Hepatocyte (in vitro differentiated cells): Measurements from ENCODE around the gene SLC13A2. TPM values are rescaled to one million over a fixed set of nuclear protein-coding genes. Genes with fewer than 3 reads are reported as not detected.

Source experiments
- DNase-seq: peaks from one replicate; pipeline ENCODE4 v3.0.0-alpha.2; 2016; ENCODE audit warnings: low spot score
- H2AFZ ChIP-seq: fragments of 200-600 bp; sonication (generic); 2 replicates; pipeline ENCODE4 v1.6.0; 2016; ENCODE audit warnings: antibody characterized with exemption, mild to moderate bottlenecking
- H3K27ac ChIP-seq: fragments of 200-600 bp; sonication (generic); 2 replicates; pipeline ENCODE4 v1.5.1; 2016; ENCODE audit warnings: mild to moderate bottlenecking
- H3K27me3 ChIP-seq: fragments of 200-600 bp; sonication (generic); 2 replicates; pipeline ENCODE4 v1.6.1; 2016
- H3K36me3 ChIP-seq: fragments of 200-600 bp; sonication (generic); replicated peaks from 2 replicates; pipeline ENCODE4 v1.5.1; 2016; ENCODE audit warnings: low read depth; ENCODE audit not compliant: insufficient read depth
- H3K4me1 ChIP-seq: fragments of 200-600 bp; sonication (generic); 2 replicates; pipeline ENCODE4 v1.5.1; 2016; ENCODE audit warnings: mild to moderate bottlenecking, moderate library complexity; ENCODE audit not compliant: insufficient read depth
- H3K4me2 ChIP-seq: fragments of 200-600 bp; sonication (generic); 2 replicates; pipeline ENCODE4 v1.6.0; 2016
- H3K4me3 ChIP-seq: fragments of 200-600 bp; sonication (generic); 2 replicates; pipeline ENCODE4 v1.5.1; 2016; ENCODE audit warnings: mild to moderate bottlenecking
- H3K79me2 ChIP-seq: fragments of 200-600 bp; sonication (generic); 2 replicates; pipeline ENCODE4 v1.6.0; 2017; ENCODE audit warnings: mild to moderate bottlenecking
- H3K9me2 ChIP-seq: fragments of 200-600 bp; sonication (generic); replicated peaks from 2 replicates; pipeline ENCODE4 v1.6.0; 2017; ENCODE audit warnings: mild to moderate bottlenecking; ENCODE audit not compliant: insufficient read depth
- H3K9me3 ChIP-seq: fragments of 200-600 bp; sonication (generic); 2 replicates; pipeline ENCODE4 v1.5.1; 2016; ENCODE audit warnings: low read depth, mild to moderate bottlenecking
- H4K20me1 ChIP-seq: fragments of 200-600 bp; sonication (generic); 2 replicates; pipeline ENCODE4 v1.6.0; 2016; ENCODE audit warnings: mild to moderate bottlenecking; ENCODE audit not compliant: insufficient read depth, poor library complexity, severe bottlenecking
- EZH2 ChIP-seq: fragments of 200-600 bp; sonication (generic); IDR thresholded peaks from 2 replicates; pipeline ENCODE4 v1.6.1; 2016; ENCODE audit warnings: antibody characterized with exemption, mild to moderate bottlenecking, borderline replicate concordance
- EZH2phosphoT487 ChIP-seq: fragments of 200-600 bp; sonication (generic); IDR thresholded peaks from one replicate; pipeline ENCODE4 v1.6.1; 2018; ENCODE audit warnings: antibody characterized with exemption, mild to moderate bottlenecking, low read depth, moderate library complexity; ENCODE audit not compliant: unreplicated experiment, severe bottlenecking
- WGBS: methylation state at CpG from one replicate; pipeline ENCODE4 v1.1.6; 2016; ENCODE audit warnings: low lambda C conversion rate; ENCODE audit errors: missing lambda C conversion rate; 5-methylcytosine and 5-hydroxymethylcytosine counted together
- polyA plus RNA-seq: library from polyadenylated mRNA; unstranded; fragments of >200 nt; fragmentation: Nextera tagmentation; extraction: Ambion mirVana; gene quantifications from 2 replicates; pipeline ENCODE4 v1.2.1, GENCODE V29; 2016
- total RNA-seq: library from RNA; depleted of rRNA; stranded (reverse); fragments of >200 nt; gene quantifications from 2 replicates; pipeline ENCODE4 v1.2.3, GENCODE V29; 2014
- TF ChIP-seq, protein P1 (sequence below): fragments of 200-600 bp; sonication (generic); IDR thresholded peaks from 2 replicates; pipeline ENCODE4 v1.5.1; 2016; ENCODE audit warnings: antibody characterized with exemption, mild to moderate bottlenecking; ENCODE audit not compliant: poor library complexity

SLC13A2 gene
- total and polyA plus RNA-seq, 2 experiments from 2014 or later = 2.0 TPM

DNA sequence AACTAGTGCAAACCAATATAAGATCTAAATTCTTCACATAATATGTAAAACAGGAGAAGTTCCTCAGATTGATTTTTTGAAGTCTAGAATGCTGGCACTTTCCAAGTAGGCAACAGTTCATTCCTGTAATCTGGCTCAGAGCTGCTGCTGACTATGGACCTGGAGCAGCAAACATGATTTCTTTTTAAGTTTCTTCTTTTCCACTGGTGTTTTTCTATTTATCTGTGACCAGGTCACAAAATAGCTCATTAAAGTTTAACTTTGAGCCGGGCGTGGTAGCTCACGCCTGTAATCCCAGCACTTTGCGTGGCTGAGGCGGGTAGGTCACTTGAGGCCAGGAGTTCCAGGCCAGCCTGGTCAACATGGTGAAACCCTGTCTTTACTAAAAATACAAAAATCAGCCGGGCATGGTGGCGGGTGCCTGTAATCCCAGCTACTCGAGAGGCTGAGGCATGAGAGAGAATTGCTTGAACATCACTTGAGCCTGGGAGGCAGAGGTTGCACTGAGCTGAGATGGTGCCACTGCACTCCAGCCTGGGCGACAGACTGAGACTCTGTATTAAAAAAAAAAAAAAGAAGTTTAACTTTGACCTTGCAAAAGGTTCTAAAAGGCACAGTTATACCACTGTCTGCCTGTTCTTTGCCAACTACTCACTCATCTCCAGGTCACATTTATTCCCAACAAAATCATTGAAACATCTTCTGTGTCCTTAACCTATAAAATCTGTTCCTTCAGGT lies 29.4 kb upstream of the SLC13A2 start:
- H2AFZ ChIP-seq = no peak overlapping the region
- DNase-seq = no peak
- TF ChIP-seq, protein P1, sequence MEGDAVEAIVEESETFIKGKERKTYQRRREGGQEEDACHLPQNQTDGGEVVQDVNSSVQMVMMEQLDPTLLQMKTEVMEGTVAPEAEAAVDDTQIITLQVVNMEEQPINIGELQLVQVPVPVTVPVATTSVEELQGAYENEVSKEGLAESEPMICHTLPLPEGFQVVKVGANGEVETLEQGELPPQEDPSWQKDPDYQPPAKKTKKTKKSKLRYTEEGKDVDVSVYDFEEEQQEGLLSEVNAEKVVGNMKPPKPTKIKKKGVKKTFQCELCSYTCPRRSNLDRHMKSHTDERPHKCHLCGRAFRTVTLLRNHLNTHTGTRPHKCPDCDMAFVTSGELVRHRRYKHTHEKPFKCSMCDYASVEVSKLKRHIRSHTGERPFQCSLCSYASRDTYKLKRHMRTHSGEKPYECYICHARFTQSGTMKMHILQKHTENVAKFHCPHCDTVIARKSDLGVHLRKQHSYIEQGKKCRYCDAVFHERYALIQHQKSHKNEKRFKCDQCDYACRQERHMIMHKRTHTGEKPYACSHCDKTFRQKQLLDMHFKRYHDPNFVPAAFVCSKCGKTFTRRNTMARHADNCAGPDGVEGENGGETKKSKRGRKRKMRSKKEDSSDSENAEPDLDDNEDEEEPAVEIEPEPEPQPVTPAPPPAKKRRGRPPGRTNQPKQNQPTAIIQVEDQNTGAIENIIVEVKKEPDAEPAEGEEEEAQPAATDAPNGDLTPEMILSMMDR = no peak
- no peak for TF ChIP-seq EZH2
- TF ChIP-seq EZH2phosphoT487 = no peak
- no peaks in the 10 kb centered on the region for H3K9me2 ChIP-seq
- H4K20me1 ChIP-seq = no peaks in the 10 kb centered on the region
- H3K9me3 ChIP-seq = no peaks in the 10 kb centered on the region
- WGBS = 85% methylated on average over 9 of the region's 9 CpGs
- no peaks in the 10 kb centered on the region for H3K4me1 ChIP-seq
- H3K27ac ChIP-seq = no peak overlapping the region
- no peaks in the 10 kb centered on the region for H3K79me2 ChIP-seq
- H3K4me3 ChIP-seq = no peak overlapping the region
- H3K27me3 ChIP-seq = no peaks in the 10 kb centered on the region
- H3K36me3 ChIP-seq = no peaks in the 10 kb centered on the region
- no peak overlapping the region for H3K4me2 ChIP-seq

DNA sequence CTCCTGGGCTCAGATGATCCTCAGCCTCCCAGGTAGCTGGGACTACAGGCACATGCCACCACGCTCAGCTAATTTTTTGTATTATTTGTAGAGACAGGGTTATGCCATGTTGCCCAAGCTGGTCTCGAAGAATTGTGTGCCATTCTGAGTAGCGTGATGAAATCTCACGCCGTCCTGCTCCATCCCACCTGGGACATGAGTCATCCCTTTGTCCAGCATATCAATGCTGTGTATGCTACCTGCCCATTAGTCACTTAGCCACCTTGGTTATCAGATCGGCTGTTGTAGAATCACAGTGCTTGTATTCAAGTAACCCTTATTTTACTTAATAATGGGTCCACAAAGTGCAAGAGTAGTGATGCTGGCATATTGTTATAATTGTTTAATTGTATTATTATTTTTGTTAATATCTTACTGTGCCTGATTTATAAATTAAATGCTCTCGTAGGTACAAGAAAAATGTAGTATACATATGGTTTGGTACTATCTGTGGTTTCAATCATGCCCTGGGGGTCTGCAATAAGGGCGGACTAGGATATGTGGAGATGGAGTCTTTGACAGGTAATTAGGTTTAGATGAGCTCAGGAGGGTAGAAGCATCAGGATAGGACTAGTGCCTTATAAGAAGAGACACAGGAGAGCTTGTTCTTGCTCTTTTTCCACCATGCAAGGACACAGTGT lies 26.6 kb upstream of the SLC13A2 start:
- DNase-seq = no peak
- Histone ChIP-seq H3K4me2 (no peak overlapping the region), H2AFZ (no peak overlapping the region), H3K4me1 (no peaks in the 10 kb centered on the region), H3K9me2 (no peaks in the 10 kb centered on the region), H3K36me3 (no peaks in the 10 kb centered on the region), H3K79me2 (no peaks in the 10 kb centered on the region), H3K27ac (no peak overlapping the region), H3K4me3 (no peak overlapping the region), H3K9me3 (no peaks in the 10 kb centered on the region), H3K27me3 (no peaks in the 10 kb centered on the region), H4K20me1 (no peaks in the 10 kb centered on the region)
- WGBS = 75% methylated on average over 8 of the region's 8 CpGs
- TF ChIP-seq EZH2 = no peak
- no peak for TF ChIP-seq EZH2phosphoT487
- TF ChIP-seq, protein P1 = no peak

DNA sequence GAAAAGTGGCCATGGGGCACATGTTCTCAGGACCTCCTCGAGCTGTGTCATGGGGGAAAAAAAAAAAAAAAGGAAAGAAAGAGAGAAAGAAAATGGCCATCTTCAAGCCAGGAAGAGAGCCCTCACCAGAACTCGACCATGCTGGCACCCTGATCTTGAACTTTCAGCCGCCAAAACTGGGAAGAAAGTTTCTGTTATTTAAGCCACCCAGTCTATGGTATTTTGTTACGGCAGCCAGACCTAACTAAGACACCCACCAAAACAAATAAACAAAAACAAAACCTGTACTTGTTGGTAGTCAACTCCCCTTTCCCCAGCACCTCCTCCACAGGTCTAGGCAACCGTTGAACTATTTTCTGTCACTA lies 26.1 kb upstream of the SLC13A2 start:
- Histone ChIP-seq H3K27me3 (no peaks in the 10 kb centered on the region), H4K20me1 (no peaks in the 10 kb centered on the region), H3K27ac (no peak overlapping the region), H3K79me2 (no peaks in the 10 kb centered on the region), H3K9me3 (no peaks in the 10 kb centered on the region), H3K36me3 (no peaks in the 10 kb centered on the region), H3K4me2 (no peak overlapping the region), H3K4me1 (no peaks in the 10 kb centered on the region), H3K9me2 (no peaks in the 10 kb centered on the region), H2AFZ (no peak overlapping the region), H3K4me3 (no peak overlapping the region)
- 73% methylated on average over 5 of the region's 5 CpGs for WGBS
- TF ChIP-seq EZH2 = no peak
- no peak for TF ChIP-seq EZH2phosphoT487
- TF ChIP-seq, protein P1 = no peak
- DNase-seq = no peak
